HCT116 (cell line): ENCODE results near the gene ADGRL3.

Source experiments
- CTCF ChIP-seq, 3 experiments: fragments of 200-600 bp in 1 of 3; sonication (generic) in 1 of 3; IDR thresholded peaks in 2 of 3; conservative IDR thresholded peaks in 1 of 3; 2 replicates each; pipeline ENCODE4 v1.5.1; 2012 to 2017; ENCODE audit warnings: low read depth in 2 of 3, low read length in 2 of 3, antibody characterized with exemption in 1 of 3, borderline replicate concordance in 1 of 3, control low read depth in 1 of 3, mild to moderate bottlenecking in 1 of 3, mixed read lengths in 1 of 3, mixed run types in 1 of 3, moderate library complexity in 1 of 3; ENCODE audit not compliant: insufficient read depth in 1 of 3
- EZH2 ChIP-seq: fragments of 200-600 bp; sonication (generic); IDR thresholded peaks from 2 replicates; pipeline ENCODE4 v1.6.1; 2017; ENCODE audit warnings: antibody characterized with exemption, mixed run types
- FOSL1 ChIP-seq: IDR thresholded peaks from 2 replicates; pipeline ENCODE4 v1.6.1; 2012; ENCODE audit warnings: low read depth
- POLR2A ChIP-seq: IDR thresholded peaks from 2 replicates; pipeline ENCODE4 v1.7.0; 2011; ENCODE audit warnings: borderline replicate concordance; ENCODE audit not compliant: insufficient read depth, insufficient read length; ENCODE audit errors: extremely low read depth
- RAD21 ChIP-seq: IDR thresholded peaks from 2 replicates; pipeline ENCODE4 v1.6.1; 2012; ENCODE audit warnings: low read depth, mild to moderate bottlenecking
- REST ChIP-seq: IDR thresholded peaks from 2 replicates; pipeline ENCODE4 v1.6.1; 2012; ENCODE audit warnings: low read depth
- SIN3A ChIP-seq: IDR thresholded peaks from 2 replicates; pipeline ENCODE4 v1.6.1; 2012; ENCODE audit warnings: low read depth
- ZBTB33 ChIP-seq: IDR thresholded peaks from 2 replicates; pipeline ENCODE4 v1.6.1; 2011; ENCODE audit warnings: mild to moderate bottlenecking, low read length, moderate library complexity; ENCODE audit not compliant: insufficient replicate concordance; ENCODE audit errors: extremely low read depth
- ZFX ChIP-seq: fragments of 450-650 bp; IDR thresholded peaks from 2 replicates; pipeline ENCODE4 v1.6.1; 2017
- ZNF274 ChIP-seq: fragments of 200-500 bp; sonication (Bioruptor generic); IDR thresholded peaks from 2 replicates; pipeline ENCODE4 v1.6.1; 2014; ENCODE audit warnings: mild to moderate bottlenecking, low read depth, low read length, inconsistent platforms

- no peak for TF ChIP-seq ZBTB33
- no peak for TF ChIP-seq FOSL1
- no peak for TF ChIP-seq REST
- no peak for TF ChIP-seq CTCF (IDR thresholded peaks at IDR 0.05 in 2 of 3, conservative IDR thresholded peaks at IDR 0.05 in 1 of 3; ENCODE audit: borderline replicate concordance in 1 of 3, insufficient read depth in 1 of 3, low read depth in 2 of 3, low read length in 2 of 3)
- no peak for TF ChIP-seq RAD21
- TF ChIP-seq SIN3A = no peak
- no peak for TF ChIP-seq ZFX
- TF ChIP-seq POLR2A = no peak
- TF ChIP-seq ZNF274 = no peak
- TF ChIP-seq EZH2 = no peak
These were observed 54.3 kb downstream of the ADGRL3 start for GRCh38 chr4:61254406-61254805.
